ENCODE data around the gene SMIM45.

SMIM45 gene

GRCh38 chr22:41975299-41976069 lies 23.5 kb downstream of the SMIM45 start:
- TF ChIP-seq FOXM1 (IDR thresholded peaks at IDR 0.05; ENCODE audit: borderline replicate concordance, low read depth) = no peak
- TF ChIP-seq TCF12 (IDR thresholded peaks at IDR 0.05; ENCODE audit: low read depth) = no peak
- no peak for TF ChIP-seq TEAD4 (IDR thresholded peaks at IDR 0.05)
- TF ChIP-seq, protein P1, sequence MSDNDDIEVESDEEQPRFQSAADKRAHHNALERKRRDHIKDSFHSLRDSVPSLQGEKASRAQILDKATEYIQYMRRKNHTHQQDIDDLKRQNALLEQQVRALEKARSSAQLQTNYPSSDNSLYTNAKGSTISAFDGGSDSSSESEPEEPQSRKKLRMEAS (IDR thresholded peaks at IDR 0.05) = no peak
- TF ChIP-seq CEBPB (IDR thresholded peaks at IDR 0.05) = no peak
- no peak for TF ChIP-seq TAF1 (IDR thresholded peaks at IDR 0.05; ENCODE audit: low read depth)
- no peak for TF ChIP-seq ZBTB7A (IDR thresholded peaks at IDR 0.05; ENCODE audit: low read depth)
- no peak for TF ChIP-seq CREB1 (IDR thresholded peaks at IDR 0.05; ENCODE audit: low read depth)
- TF ChIP-seq NFIC (IDR thresholded peaks at IDR 0.05) = no peak
- no peak for TF ChIP-seq YY1 (IDR thresholded peaks at IDR 0.05; ENCODE audit: low read depth)
- TF ChIP-seq EGR1 (IDR thresholded peaks at IDR 0.05) = no peak
- no peak for TF ChIP-seq RAD21 (IDR thresholded peaks at IDR 0.05; ENCODE audit: low read depth)
- TF ChIP-seq, protein P2, sequence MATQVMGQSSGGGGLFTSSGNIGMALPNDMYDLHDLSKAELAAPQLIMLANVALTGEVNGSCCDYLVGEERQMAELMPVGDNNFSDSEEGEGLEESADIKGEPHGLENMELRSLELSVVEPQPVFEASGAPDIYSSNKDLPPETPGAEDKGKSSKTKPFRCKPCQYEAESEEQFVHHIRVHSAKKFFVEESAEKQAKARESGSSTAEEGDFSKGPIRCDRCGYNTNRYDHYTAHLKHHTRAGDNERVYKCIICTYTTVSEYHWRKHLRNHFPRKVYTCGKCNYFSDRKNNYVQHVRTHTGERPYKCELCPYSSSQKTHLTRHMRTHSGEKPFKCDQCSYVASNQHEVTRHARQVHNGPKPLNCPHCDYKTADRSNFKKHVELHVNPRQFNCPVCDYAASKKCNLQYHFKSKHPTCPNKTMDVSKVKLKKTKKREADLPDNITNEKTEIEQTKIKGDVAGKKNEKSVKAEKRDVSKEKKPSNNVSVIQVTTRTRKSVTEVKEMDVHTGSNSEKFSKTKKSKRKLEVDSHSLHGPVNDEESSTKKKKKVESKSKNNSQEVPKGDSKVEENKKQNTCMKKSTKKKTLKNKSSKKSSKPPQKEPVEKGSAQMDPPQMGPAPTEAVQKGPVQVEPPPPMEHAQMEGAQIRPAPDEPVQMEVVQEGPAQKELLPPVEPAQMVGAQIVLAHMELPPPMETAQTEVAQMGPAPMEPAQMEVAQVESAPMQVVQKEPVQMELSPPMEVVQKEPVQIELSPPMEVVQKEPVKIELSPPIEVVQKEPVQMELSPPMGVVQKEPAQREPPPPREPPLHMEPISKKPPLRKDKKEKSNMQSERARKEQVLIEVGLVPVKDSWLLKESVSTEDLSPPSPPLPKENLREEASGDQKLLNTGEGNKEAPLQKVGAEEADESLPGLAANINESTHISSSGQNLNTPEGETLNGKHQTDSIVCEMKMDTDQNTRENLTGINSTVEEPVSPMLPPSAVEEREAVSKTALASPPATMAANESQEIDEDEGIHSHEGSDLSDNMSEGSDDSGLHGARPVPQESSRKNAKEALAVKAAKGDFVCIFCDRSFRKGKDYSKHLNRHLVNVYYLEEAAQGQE (IDR thresholded peaks at IDR 0.05; ENCODE audit: low read depth) = no peak
- TF ChIP-seq EP300 (IDR thresholded peaks at IDR 0.05; ENCODE audit: borderline replicate concordance) = no peak
- TF ChIP-seq USF1 (IDR thresholded peaks at IDR 0.05) = no peak

DNA sequence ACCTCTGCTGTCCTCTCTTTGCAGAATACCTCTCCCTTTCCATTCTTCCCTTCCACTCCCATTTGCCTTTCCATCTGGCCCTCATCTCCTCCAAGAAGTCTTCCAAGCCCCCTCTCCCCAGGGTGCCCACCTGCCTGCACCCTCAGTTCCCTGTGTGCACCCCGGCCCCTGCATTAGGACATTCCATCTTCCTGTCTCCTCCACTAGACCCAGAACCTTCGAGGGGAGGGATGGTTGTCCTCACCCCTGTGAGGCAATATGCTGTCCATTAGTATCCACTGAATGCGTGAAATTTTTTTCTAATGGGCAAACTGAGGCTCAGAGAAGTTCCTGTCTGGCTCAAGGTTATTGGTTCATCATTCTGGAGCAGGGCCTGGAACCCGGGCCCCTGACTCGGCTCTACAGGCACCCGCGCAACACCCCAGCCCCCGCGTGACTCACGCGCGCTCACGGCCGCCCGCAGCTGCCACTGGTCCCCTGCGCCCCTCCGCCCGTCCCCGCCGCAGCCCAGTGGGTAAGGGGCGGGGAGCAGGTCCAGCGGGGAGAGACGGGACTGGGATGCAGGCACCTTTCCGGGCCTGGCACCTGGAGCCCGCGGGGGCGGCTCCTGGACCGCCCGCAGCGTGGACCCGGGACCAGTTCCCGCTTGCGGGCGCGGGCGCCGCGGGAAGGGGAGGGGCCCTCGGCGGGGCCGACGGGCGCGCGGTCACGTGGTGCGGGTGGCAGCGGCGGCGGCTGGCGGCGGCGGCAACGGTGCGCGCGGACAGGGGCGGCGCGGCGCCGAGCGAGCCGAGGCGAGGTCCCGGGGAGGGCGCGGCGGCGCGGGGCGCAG lies 24.3 kb downstream of the SMIM45 start:
- TF ChIP-seq CEBPB (IDR thresholded peaks at IDR 0.05) (no peak), YY1 (IDR thresholded peaks at IDR 0.05; ENCODE audit: low read depth) (no peak), EGR1 (IDR thresholded peaks at IDR 0.05) (no peak), TAF1 (IDR thresholded peaks at IDR 0.05; ENCODE audit: low read depth) (no peak), ZBTB7A (IDR thresholded peaks at IDR 0.05; ENCODE audit: low read depth) (0 out of 2 replicates have a peak, but pooled peaks have one; percentile 53), RAD21 (IDR thresholded peaks at IDR 0.05; ENCODE audit: low read depth) (no peak), CREB1 (IDR thresholded peaks at IDR 0.05; ENCODE audit: low read depth) (no peak), USF1 (IDR thresholded peaks at IDR 0.05) (peak; percentile 86)
- TF ChIP-seq, protein P1 (IDR thresholded peaks at IDR 0.05) = peak; percentile 23; the same call in 1 of the 2 replicates

DNA sequence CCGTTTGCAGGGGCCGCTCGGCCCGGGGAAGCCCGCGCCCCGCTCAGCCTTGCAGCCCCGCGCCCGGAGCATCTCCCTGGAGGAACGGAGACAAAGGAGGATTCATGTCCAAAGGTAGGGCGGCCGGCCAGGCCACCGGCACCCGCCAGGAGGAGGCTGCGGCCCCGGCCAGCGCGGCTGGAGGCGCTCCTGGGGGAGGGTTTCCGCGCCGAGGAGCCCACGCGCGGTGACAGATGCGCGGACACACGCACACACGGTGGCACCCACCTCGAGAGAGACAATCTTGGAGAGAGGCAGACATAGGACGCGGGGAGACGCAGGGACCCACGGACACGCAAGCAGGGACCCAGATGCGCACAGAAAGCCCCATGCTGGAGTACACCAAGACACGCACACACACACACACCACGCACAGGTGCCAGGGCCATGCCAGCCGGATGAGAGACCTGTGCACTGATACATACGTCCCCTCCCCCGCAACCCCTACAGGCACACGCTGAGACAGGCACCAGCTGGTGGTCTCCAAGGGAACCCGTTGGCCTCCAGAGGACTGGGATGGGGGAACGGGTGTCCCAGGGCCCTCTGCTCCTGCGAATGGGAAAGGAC lies 25.1 kb downstream of the SMIM45 start:
- no peak for TF ChIP-seq TCF12 (IDR thresholded peaks at IDR 0.05; ENCODE audit: low read depth)

DNA sequence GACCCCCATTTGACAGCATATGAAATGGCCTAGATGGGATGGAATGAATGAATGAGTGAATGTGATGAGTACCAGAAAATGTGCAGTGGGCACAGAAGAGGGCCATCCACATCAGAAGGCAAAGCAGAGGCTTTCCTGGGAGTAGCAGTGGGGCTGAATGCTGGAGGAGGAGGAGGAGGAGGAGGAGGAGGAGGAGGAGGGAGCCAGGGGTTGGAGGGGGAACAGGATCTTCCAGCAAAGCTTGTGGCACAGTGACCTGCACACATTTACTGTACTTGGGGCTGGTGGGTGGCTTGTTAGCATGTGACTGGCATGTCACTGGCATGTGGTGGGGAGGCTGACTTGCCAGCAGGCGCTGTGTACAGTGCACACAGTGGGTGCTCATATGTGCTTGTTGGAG lies 26.8 kb downstream of the SMIM45 start:
- TF ChIP-seq NFIC (IDR thresholded peaks at IDR 0.05) (no peak), CREB1 (IDR thresholded peaks at IDR 0.05; ENCODE audit: low read depth) (no peak), TAF1 (IDR thresholded peaks at IDR 0.05; ENCODE audit: low read depth) (no peak), YY1 (IDR thresholded peaks at IDR 0.05; ENCODE audit: low read depth) (no peak), TEAD4 (IDR thresholded peaks at IDR 0.05) (no peak), USF1 (IDR thresholded peaks at IDR 0.05) (no peak), ZBTB7A (IDR thresholded peaks at IDR 0.05; ENCODE audit: low read depth) (no peak), TCF12 (IDR thresholded peaks at IDR 0.05; ENCODE audit: low read depth) (no peak), EP300 (IDR thresholded peaks at IDR 0.05; ENCODE audit: borderline replicate concordance) (no peak)

DNA sequence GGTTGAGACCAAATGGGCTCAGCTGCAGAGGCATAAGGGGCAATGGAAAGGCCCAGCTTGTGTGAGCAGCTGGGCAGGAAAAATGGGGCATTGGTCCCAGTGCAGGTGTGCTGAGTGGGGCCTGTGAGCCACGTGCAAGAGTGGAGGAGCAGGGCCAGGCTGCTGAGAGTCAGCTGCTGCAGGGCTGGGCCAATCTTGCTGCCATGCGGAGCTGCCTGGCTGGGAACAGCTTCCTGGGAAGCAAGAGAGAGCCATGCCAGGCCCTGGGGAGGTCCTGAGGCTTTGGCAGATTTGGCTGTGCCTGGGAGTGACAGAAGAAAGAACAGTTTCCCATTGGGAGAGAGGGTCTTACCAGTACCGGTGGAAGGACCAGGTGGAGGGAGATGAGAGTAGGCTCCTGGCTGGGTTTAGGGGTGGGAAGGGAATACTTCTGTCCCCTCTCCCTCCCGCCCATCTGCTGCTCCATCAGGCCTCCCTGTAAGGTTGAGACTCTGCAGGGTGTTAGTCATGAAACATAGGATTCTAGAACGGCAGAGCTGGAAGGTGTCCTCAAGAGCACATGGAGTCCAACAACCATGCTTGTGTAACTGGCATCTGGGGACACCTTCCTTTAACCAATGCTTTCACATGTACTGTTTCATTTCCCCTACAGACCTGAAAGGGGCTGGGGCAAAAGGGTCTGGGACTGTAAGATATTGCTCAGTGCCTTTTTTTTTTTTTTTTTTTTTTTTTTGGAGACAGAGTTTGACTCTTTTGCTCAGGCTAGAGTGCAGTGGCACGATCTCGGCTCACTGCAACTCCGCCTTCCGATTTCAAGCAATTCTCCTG lies 27.7 kb downstream of the SMIM45 start:
- TF ChIP-seq ZBTB7A (IDR thresholded peaks at IDR 0.05; ENCODE audit: low read depth) (no peak), EP300 (IDR thresholded peaks at IDR 0.05; ENCODE audit: borderline replicate concordance) (no peak), NFIC (IDR thresholded peaks at IDR 0.05) (no peak), TEAD4 (IDR thresholded peaks at IDR 0.05) (no peak), RAD21 (IDR thresholded peaks at IDR 0.05; ENCODE audit: low read depth) (no peak), EGR1 (IDR thresholded peaks at IDR 0.05) (no peak), CREB1 (IDR thresholded peaks at IDR 0.05; ENCODE audit: low read depth) (no peak), YY1 (IDR thresholded peaks at IDR 0.05; ENCODE audit: low read depth) (no peak), TAF1 (IDR thresholded peaks at IDR 0.05; ENCODE audit: low read depth) (no peak), FOXM1 (IDR thresholded peaks at IDR 0.05; ENCODE audit: borderline replicate concordance, low read depth) (no peak)
- TF ChIP-seq, protein P1 (IDR thresholded peaks at IDR 0.05) = no peak
- TF ChIP-seq, protein P2 (IDR thresholded peaks at IDR 0.05; ENCODE audit: low read depth) = no peak
